HG02623 (cell line): ENCODE measurements around the gene PGA5.

ENCODE experiments used
- ATAC-seq: cut with Tn5 transposase; IDR thresholded peaks from one replicate; pipeline ENCODE4 v1.9.1; 2021; ENCODE audit warnings: moderate library complexity; ENCODE audit not compliant: unreplicated experiment

The PGA5 gene

DNA sequence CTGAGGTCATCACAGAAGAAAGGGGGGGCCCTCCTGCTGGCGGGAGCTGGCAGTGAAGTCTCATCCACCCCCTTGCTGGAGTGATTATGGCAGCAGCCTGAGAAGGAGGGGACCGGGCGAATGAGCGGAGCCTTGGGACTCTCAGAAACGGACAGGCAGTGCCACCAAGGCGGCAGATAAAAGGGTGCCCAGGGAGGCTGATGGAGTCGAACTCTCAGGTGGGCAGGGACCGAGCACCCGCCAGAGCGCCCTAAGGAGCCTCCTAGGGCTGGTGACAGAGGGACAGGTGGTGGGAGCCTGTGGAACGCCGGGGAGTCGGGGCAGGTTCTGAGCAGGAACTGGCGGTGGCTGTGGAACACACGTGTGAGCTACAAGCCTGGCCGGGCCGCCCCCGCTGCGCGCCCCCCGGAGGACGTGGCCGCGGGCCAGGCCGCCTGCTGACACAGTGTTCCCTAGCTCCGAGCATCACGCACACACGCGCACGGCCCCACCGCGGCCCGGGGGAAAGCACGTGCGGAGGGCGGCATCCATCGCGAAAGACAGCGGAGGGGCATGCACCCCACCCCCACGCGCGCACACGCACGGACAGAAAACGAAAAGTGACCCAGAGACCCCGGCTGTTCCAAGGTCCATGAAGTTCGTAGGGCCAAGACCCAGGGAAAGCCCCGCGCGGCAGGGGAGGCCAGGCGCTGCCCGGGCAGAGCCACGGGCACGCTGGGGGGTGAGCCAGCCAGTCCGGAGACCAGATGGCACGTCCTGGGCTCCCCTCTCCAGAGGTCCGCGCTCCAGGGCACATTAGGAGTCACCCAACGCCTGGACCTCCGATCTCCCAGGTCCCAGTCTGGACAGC is 53.1 kb downstream of the PGA5 start:
- ATAC-seq: peak; percentile 6

DNA sequence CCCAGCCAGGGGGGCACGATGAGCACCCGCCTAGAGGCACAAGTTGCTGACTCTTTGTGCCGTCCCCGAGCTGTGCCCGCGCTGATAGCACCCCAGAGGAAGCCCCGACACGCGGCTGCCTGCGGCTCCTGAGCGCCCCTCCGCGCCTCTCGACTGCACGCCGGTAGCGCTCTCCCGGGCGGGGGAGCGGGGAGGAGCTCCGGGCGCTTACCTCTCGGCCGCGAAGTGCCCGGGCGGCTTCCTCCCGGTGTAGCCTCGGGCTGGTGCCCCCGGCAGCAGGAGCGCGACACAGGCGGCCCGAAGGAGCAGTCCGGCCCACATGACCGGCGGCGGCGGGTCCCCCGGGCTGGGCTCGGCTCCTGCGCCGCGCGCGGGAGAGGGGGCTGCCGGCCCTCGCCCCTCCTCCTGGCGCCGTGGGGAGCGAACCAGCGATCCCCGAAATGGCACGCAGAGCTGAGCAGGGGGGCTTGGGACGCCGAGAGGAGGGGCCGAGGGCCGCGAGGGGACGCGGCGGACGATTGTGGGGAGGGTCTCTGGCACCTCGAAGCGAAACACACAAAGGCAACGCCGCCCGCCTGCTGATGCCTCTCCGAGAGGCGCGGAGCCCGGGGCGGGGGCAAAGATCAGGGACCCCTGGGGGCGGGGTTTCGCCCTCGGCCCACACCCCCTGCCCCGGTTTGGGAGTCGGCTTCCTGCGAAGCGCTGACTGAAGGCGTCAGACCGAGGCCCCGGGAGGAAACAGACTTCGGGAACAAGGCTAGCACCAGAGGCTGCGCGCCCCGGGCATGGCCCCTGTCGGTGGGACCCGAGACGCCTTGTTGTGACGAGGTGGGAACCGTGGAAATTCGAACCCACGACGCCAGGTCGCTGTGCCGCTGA is 54.0 kb downstream of the PGA5 start, which contains the start of gene VWCE:
TSS of gene VWCE (minus strand) at position 600 of the 879 bp plus-strand sequence. CDS start at position 321, 279 bp downstream.
- ATAC-seq: peak; percentile 53

DNA sequence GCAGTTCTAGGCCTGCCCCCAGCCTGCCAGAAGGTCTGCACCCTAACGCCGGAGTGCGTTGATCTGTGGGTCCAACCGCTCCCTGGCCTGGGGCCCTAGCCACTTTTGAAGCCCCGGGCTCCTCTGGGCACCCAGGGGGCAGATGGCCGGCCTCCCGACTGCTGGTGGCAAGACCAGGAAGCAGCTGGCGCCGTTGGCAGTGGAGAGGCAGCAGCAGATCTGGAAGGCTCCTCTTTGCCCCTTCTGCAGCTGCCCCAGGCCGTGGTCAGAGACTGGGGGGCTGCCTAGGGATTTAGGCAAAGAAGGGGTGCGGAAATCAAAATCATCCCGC is 54.6 kb downstream of the PGA5 start:
- ATAC-seq: no peak

DNA sequence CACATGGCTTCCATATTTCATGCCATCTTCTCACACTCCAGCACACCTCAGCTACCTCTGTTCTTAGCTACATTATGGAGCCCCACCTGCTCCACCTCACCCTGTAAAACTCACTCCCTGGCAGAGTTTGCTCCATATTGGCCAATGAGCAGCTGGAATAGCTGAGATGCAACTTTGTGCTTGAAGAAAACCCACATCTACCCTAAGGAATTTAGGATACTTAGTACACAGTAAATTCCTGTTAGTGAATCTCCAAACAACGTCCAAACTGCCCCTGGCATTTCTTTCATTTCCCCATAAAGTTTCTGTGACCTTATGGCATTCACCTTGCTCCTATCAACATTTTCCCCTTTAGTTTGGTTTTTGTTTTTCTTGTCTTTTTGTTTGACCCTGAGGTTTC is 56.4 kb downstream of the PGA5 start:
- no peak for ATAC-seq

DNA sequence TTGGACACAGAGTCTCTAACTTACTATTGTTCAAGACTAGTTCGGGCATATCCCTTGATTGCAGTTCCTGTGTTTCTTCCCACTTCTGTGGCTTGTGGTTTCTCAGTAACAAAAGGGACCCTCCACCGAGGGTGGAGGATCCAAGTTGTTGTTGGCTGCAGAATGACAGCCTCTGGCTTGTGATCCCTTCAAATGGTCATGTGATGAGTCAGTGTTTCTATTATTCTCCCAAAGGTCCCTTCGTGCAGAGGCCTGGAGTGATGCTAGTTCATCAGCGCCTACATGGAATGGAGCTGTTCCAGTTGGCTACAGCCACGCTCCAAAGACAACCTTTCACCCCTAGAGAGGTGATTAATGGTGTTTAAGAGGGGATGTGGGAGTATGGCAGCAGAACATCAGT is 56.8 kb downstream of the PGA5 start:
- ATAC-seq: no peak

DNA sequence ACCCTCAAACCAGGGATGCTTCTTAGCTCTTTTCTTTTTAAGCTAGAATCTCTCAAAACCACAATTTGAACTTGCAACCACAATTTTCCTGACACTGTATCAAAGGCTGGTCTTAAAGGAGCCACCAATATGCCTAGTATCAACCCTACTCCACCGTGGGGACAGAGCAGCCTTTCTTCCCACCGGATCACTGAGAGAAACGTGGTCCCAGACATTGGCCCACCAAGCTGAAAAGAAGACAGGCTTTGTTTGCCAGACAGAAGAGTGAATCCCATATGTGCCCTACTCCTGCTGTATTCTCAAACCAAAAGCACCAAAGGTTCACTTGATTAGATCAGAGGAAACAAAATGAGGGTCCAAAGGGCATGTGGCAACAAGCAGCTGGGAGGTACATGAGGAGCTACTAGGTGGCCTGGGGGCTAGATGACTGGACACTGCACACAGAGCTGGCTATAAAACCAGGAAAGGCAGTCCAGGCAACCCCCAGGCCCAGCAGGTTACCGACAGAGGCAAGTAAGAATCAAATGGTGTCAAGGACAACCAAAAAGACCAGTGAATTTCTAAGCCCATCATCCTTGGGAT is 57.8 kb downstream of the PGA5 start:
- ATAC-seq: no peak
